Bronchial epithelial cell (primary cell): ENCODE data around the gene KCNAB1. TPM values are rescaled to one million over a fixed set of nuclear protein-coding genes. Genes with fewer than 3 reads are reported as not detected.

ENCODE experiments used
- DNase-seq: peaks from one replicate; pipeline ENCODE4 v3.0.0-alpha.2; 2010; ENCODE audit warnings: low read depth
- FAIRE-seq: peaks from 2 replicates; lab custom pipeline; 2011; peaks lifted over from hg19 to GRCh38; lab: Jason Lieb, UNC
- H3K27me3 ChIP-seq: 2 replicates; pipeline ENCODE4 v1.5.1; 2011; ENCODE audit warnings: low read length; ENCODE audit not compliant: control insufficient read depth, insufficient read depth
- H3K36me3 ChIP-seq: 2 replicates; pipeline ENCODE4 v1.5.1; 2011; ENCODE audit warnings: low read length; ENCODE audit not compliant: control insufficient read depth, insufficient read depth
- H3K4me3 ChIP-seq: 2 replicates; pipeline ENCODE4 v1.5.1; 2011; ENCODE audit warnings: mild to moderate bottlenecking, low read depth, low read length, control low read depth
- total RNA-seq: library from RNA; depleted of rRNA; stranded (reverse); fragments of >200 nt; gene quantifications from 2 replicates; pipeline ENCODE4 v1.2.1, GENCODE V29; 2014
- TF ChIP-seq, protein P1 (sequence below): IDR thresholded peaks from 2 replicates; pipeline ENCODE4 v1.5.1; 2011; ENCODE audit warnings: mild to moderate bottlenecking, moderate library complexity, low read length, control low read depth, inconsistent platforms; ENCODE audit not compliant: insufficient read depth, severe bottlenecking

Gene KCNAB1
- total RNA-seq, 1 donor from 2014 or later: 0.26 TPM

DNA sequence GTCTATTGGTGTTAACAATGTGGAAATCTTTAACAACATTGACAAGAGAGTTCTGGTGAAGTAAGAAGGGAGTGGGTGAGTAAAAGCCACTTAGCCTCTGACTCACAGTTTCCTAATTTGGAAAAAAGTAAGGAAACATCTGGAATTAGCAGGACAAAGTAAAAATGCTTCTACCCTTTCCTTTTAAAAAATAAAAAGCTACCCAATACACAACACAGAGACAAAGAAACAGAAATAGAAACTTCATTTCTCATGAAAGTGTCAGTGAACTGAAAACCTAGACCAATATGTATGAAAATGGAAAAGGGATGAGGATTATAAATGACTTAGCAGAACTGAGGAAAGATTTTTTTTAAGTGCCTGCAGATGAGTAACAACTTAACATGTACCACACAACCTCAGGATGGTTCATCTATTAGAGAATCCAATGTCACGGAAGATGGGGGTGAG lies 369.1 kb downstream of the KCNAB1 start:
- peak; percentile 42 for DNase-seq
- H3K4me3 ChIP-seq: no peak overlapping the region
- TF ChIP-seq, protein P1, sequence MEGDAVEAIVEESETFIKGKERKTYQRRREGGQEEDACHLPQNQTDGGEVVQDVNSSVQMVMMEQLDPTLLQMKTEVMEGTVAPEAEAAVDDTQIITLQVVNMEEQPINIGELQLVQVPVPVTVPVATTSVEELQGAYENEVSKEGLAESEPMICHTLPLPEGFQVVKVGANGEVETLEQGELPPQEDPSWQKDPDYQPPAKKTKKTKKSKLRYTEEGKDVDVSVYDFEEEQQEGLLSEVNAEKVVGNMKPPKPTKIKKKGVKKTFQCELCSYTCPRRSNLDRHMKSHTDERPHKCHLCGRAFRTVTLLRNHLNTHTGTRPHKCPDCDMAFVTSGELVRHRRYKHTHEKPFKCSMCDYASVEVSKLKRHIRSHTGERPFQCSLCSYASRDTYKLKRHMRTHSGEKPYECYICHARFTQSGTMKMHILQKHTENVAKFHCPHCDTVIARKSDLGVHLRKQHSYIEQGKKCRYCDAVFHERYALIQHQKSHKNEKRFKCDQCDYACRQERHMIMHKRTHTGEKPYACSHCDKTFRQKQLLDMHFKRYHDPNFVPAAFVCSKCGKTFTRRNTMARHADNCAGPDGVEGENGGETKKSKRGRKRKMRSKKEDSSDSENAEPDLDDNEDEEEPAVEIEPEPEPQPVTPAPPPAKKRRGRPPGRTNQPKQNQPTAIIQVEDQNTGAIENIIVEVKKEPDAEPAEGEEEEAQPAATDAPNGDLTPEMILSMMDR: no peak
- peaks cover under 1% of the 10 kb centered on the region for H3K27me3 ChIP-seq
- no peaks in the 10 kb centered on the region for H3K36me3 ChIP-seq
- no peak for FAIRE-seq

DNA sequence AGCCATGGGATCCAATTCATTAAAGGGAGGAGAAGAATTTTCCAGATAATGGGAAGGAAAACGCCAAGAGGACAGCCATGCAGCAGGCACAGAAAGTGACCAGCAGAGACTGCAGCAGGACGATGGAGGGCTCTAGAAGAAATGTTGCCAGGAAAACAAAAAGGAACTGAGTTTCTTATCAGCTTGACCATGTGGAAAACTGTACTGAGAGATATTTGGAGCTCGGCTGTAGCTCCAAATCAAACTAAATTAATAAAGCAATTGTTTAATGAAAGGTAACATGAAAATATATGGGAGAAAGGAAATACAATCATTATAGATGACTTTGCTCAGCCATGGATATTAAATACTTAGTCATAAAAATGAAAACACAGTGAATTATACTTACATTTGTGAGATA lies 370.8 kb downstream of the KCNAB1 start:
- FAIRE-seq (no peak), DNase-seq (no peak)
- Histone ChIP-seq H3K27me3 (peaks cover 2% of the 10 kb centered on the region), H3K36me3 (no peaks in the 10 kb centered on the region), H3K4me3 (no peak overlapping the region)
- TF ChIP-seq, protein P1: no peak

DNA sequence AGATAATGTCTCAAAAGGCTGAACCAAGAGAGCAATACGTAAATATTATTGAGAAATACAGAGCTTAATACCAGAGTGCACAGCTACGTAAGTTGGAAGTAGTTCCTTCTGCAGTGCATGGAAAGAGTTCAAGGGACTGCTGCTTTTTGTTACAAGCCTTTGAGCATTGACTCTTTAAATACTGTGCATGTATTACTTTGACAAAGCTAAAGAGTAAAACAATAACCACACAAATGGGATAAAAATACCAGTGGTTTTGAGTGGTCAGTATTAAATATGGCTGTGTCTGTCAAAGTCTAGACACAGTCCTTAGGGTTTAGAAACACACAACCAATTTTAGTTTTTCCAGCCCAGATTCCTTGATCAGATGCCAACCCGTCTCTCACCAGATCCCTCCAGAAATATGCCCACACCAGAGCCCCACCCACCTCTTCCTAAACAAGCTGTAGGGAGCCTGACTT lies 372.5 kb downstream of the KCNAB1 start:
- Histone ChIP-seq H3K4me3 (no peak overlapping the region), H3K27me3 (peaks cover 2% of the 10 kb centered on the region), H3K36me3 (no peaks in the 10 kb centered on the region)
- TF ChIP-seq, protein P1: no peak
- DNase-seq (no peak), FAIRE-seq (no peak)

DNA sequence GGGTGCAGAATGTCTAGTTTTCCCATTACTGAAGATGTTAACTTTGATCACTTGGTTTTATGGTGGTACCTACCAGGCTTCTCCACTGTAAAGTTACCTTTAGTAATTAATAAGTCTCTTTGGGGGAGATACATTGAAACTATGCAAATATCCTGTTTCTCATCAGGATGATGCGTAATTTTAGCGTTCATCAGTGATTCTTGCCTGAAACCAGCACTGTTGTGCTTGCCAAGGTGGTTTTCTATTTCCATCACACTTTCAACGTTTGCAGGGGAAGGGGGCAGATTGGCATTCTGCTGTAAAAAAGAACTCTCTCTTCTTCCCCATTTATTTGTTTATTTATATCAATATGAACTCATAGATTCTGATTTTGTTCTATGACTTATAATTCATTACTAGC lies 373.5 kb downstream of the KCNAB1 start:
- FAIRE-seq: no peak
- TF ChIP-seq, protein P1: no peak
- Histone ChIP-seq H3K27me3 (peaks cover 2% of the 10 kb centered on the region), H3K36me3 (no peaks in the 10 kb centered on the region), H3K4me3 (no peak overlapping the region)
- no peak for DNase-seq

DNA sequence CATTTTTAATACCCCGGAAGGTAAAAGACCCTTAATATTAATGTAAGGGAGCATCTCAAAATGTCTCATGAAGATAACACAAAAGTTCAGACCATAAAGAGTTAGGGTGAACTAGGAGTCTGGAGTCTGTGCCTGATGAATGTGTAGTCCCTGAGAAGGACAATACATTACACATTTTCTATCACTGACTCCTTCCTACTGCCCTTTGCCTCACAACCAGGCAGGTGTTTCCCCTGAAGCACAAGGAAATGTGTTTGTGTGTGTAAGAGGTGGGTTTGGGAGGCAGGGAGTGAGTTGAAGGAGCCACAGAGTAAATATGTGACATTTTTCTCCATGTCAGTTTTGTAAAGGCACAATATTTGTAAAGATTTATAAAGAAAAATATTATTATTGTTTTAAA lies 375.4 kb downstream of the KCNAB1 start:
- FAIRE-seq (no peak), DNase-seq (no peak)
- TF ChIP-seq, protein P1: no peak
- no peaks in the 10 kb centered on the region for H3K36me3 ChIP-seq
- H3K27me3 ChIP-seq: peaks cover 2% of the 10 kb centered on the region
- no peak overlapping the region for H3K4me3 ChIP-seq

DNA sequence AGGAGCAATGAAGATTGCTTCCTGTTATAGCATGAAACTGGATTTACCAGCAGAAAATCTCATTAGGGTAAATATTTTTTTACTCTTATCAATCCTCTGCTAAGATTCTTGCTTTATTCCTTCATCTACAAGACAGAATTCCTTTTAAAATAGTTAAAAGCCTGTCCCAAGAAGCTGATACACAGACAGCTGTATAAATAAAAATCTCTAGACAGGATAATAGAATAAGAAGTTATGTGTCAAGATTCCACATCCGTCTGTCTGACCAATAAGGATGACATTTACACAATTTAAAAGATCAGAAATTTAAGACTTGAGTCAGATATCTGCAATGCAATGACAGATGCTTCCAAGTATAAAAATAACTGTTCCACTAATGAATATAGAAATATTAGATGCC lies 376.9 kb downstream of the KCNAB1 start:
- no peak for DNase-seq
- Histone ChIP-seq H3K4me3 (no peak overlapping the region), H3K36me3 (no peaks in the 10 kb centered on the region), H3K27me3 (peaks cover 2% of the 10 kb centered on the region)
- FAIRE-seq: no peak
- TF ChIP-seq, protein P1: no peak
